ENCODE results near the gene ITGBL1.

The ITGBL1 gene

DNA sequence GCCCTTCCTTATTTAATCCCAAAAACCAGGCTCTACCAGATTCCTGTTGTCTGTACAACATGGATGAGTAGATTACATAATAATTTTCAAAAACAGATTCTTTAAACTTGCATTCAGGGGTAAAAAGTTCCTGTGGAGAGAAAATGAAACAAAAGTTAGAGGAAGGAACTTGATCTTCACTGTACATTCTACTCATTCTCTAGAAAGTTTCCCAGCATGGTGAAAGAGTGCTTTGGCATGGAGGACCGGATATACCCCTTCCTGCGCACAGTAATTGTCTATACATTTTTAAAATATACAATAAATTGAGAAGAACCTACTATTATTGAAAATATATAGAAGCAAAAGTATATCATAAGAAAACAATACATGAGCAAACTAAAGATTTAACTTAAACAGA lies 274.2 kb downstream of the ITGBL1 start:
- H3K36me3 ChIP-seq (ENCODE audit: low read depth) = no peaks in the 10 kb centered on the region
- ATAC-seq (ENCODE audit: low read depth) (no peak), DNase-seq (ENCODE audit: low spot score) (no peak)
- H3K4me1 ChIP-seq (ENCODE audit: insufficient read depth, poor library complexity, severe bottlenecking) = no peaks in the 10 kb centered on the region
- TF ChIP-seq CTCF (IDR thresholded peaks at IDR 0.05; ENCODE audit: poor library complexity, severe bottlenecking) = no peak
- H3K4me3 ChIP-seq (ENCODE audit: severe bottlenecking) = no peak overlapping the region
- H3K27ac ChIP-seq (ENCODE audit: poor library complexity, severe bottlenecking) = no peak overlapping the region
- no peaks in the 10 kb centered on the region for H3K27me3 ChIP-seq (ENCODE audit: insufficient read depth, poor library complexity, severe bottlenecking)
- H3K9me3 ChIP-seq (ENCODE audit: severe bottlenecking) = no peaks in the 10 kb centered on the region

- Histone ChIP-seq H3K9me3 (ENCODE audit: severe bottlenecking) (no peaks in the 10 kb centered on the region), H3K36me3 (ENCODE audit: low read depth) (no peaks in the 10 kb centered on the region), H3K4me3 (ENCODE audit: severe bottlenecking) (no peak overlapping the region), H3K27ac (ENCODE audit: poor library complexity, severe bottlenecking) (no peak overlapping the region), H3K4me1 (ENCODE audit: insufficient read depth, poor library complexity, severe bottlenecking) (no peaks in the 10 kb centered on the region), H3K27me3 (ENCODE audit: insufficient read depth, poor library complexity, severe bottlenecking) (no peaks in the 10 kb centered on the region)
- no peak for TF ChIP-seq CTCF (IDR thresholded peaks at IDR 0.05; ENCODE audit: poor library complexity, severe bottlenecking)
- no peak for DNase-seq (ENCODE audit: low spot score)
- ATAC-seq (ENCODE audit: low read depth) = no peak
Observed at GRCh38 chr13:101727118-101727517, 274.6 kb downstream of the ITGBL1 start.

- no peak for ATAC-seq (ENCODE audit: low read depth)
- H3K4me3 ChIP-seq (ENCODE audit: severe bottlenecking) = no peak overlapping the region
- H3K4me1 ChIP-seq (ENCODE audit: insufficient read depth, poor library complexity, severe bottlenecking) = no peaks in the 10 kb centered on the region
- H3K27me3 ChIP-seq (ENCODE audit: insufficient read depth, poor library complexity, severe bottlenecking) = no peaks in the 10 kb centered on the region
- no peak for DNase-seq (ENCODE audit: low spot score)
- H3K9me3 ChIP-seq (ENCODE audit: severe bottlenecking) = no peaks in the 10 kb centered on the region
- H3K27ac ChIP-seq (ENCODE audit: poor library complexity, severe bottlenecking) = no peak overlapping the region
- TF ChIP-seq CTCF (IDR thresholded peaks at IDR 0.05; ENCODE audit: poor library complexity, severe bottlenecking) = no peak
- H3K36me3 ChIP-seq (ENCODE audit: low read depth) = no peaks in the 10 kb centered on the region
Observed at GRCh38 chr13:101728021-101728420, 275.5 kb downstream of the ITGBL1 start.

- H3K27ac ChIP-seq (ENCODE audit: poor library complexity, severe bottlenecking) = no peak overlapping the region
- TF ChIP-seq CTCF (IDR thresholded peaks at IDR 0.05; ENCODE audit: poor library complexity, severe bottlenecking) = no peak
- no peaks in the 10 kb centered on the region for H3K4me1 ChIP-seq (ENCODE audit: insufficient read depth, poor library complexity, severe bottlenecking)
- no peak for DNase-seq (ENCODE audit: low spot score)
- H3K9me3 ChIP-seq (ENCODE audit: severe bottlenecking) = no peaks in the 10 kb centered on the region
- no peaks in the 10 kb centered on the region for H3K27me3 ChIP-seq (ENCODE audit: insufficient read depth, poor library complexity, severe bottlenecking)
- no peaks in the 10 kb centered on the region for H3K36me3 ChIP-seq (ENCODE audit: low read depth)
- no peak overlapping the region for H3K4me3 ChIP-seq (ENCODE audit: severe bottlenecking)
- ATAC-seq (ENCODE audit: low read depth) = no peak
Observed at GRCh38 chr13:101728615-101729014, 276.1 kb downstream of the ITGBL1 start.

GRCh38 chr13:101730420-101731000 lies 278.0 kb downstream of the ITGBL1 start:
- Histone ChIP-seq H3K4me3 (ENCODE audit: severe bottlenecking) (no peak overlapping the region), H3K9me3 (ENCODE audit: severe bottlenecking) (no peaks in the 10 kb centered on the region), H3K27me3 (ENCODE audit: insufficient read depth, poor library complexity, severe bottlenecking) (no peaks in the 10 kb centered on the region), H3K27ac (ENCODE audit: poor library complexity, severe bottlenecking) (no peak overlapping the region), H3K36me3 (ENCODE audit: low read depth) (no peaks in the 10 kb centered on the region), H3K4me1 (ENCODE audit: insufficient read depth, poor library complexity, severe bottlenecking) (no peaks in the 10 kb centered on the region)
- TF ChIP-seq CTCF (IDR thresholded peaks at IDR 0.05; ENCODE audit: poor library complexity, severe bottlenecking) = no peak
- ATAC-seq (ENCODE audit: low read depth) (no peak), DNase-seq (ENCODE audit: low spot score) (no peak)
